ENCODE results near the gene TARS2. TPM values are rescaled to one million over a fixed set of nuclear protein-coding genes. Genes with fewer than 3 reads are reported as not detected.
A peak's percentile ranks its signal among the peaks of the same experiment; 100 is the strongest.

TARS2 gene
- total and polyA plus RNA-seq, 2 of the 13 experiments (the other 11 are each of a cell fraction or from before 2014, with no cell fraction given): 21.3 to 22.8 TPM

DNA sequence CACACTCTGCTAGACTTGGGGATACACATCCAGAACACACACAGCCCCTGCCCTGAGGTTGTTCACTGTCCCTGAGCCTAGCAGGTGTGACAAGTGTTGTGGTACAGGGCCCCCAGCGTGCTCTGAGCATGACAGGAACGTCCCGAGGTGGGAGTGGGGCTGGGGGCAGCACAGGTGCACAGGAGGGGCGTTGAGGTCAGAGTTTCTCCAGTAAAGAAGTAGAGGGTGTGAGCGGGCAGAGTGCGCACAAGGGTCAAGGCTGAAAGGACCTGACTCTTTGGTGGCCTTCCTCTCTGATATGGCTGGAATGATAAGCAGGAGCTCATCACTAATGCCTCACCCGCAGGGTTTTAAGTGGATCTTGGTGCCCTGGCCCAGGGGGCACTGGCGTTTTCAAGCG is 27.0 kb downstream of the TARS2 start (continued):
- TF ChIP-seq, protein P1, sequence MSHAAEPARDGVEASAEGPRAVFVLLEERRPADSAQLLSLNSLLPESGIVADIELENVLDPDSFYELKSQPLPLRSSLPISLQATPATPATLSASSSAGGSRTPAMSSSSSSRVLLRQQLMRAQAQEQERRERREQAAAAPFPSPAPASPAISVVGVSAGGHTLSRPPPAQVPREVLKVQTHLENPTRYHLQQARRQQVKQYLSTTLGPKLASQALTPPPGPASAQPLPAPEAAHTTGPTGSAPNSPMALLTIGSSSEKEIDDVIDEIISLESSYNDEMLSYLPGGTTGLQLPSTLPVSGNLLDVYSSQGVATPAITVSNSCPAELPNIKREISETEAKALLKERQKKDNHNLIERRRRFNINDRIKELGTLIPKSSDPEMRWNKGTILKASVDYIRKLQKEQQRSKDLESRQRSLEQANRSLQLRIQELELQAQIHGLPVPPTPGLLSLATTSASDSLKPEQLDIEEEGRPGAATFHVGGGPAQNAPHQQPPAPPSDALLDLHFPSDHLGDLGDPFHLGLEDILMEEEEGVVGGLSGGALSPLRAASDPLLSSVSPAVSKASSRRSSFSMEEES (CRISPR knock-in tag; IDR thresholded peaks at IDR 0.05): no peak
- TF ChIP-seq HOXD1 (CRISPR knock-in tag; IDR thresholded peaks at IDR 0.05) (no peak), MBD4 (IDR thresholded peaks at IDR 0.05; ENCODE audit: borderline replicate concordance, low read length) (no peak), SMARCC2 (IDR thresholded peaks at IDR 0.05) (no peak), ZNF263 (CRISPR knock-in tag; IDR thresholded peaks at IDR 0.05) (no peak), WIZ (CRISPR knock-in tag; IDR thresholded peaks at IDR 0.05) (no peak), ZNF607 (CRISPR knock-in tag; IDR thresholded peaks at IDR 0.05; ENCODE audit: borderline replicate concordance) (no peak), NFYB (CRISPR knock-in tag; IDR thresholded peaks at IDR 0.05) (no peak), POLR2AphosphoS2 (IDR thresholded peaks at IDR 0.05; ENCODE audit: low read depth, low read length) (no peak), ZNF432 (CRISPR knock-in tag; IDR thresholded peaks at IDR 0.05; ENCODE audit: borderline replicate concordance) (no peak), CCAR2 (optimal IDR thresholded peaks at IDR 0.05; ENCODE audit: low read depth, low read length) (no peak), ZFP36L1 (CRISPR knock-in tag; IDR thresholded peaks at IDR 0.05) (no peak), ZNF720 (CRISPR knock-in tag; IDR thresholded peaks at IDR 0.05) (no peak), HDAC2 (CRISPR knock-in tag; IDR thresholded peaks at IDR 0.05) (no peak; the same call in 1 of the 2 replicates), RBM22 (optimal IDR thresholded peaks at IDR 0.05; ENCODE audit: low read length) (no peak), RFX1 (IDR thresholded peaks at IDR 0.05) (no peak), POLR2G (IDR thresholded peaks at IDR 0.05; ENCODE audit: low read depth, low read length) (no peak), HNF4A (CRISPR knock-in tag; IDR thresholded peaks at IDR 0.05) (peak; percentile 57), JUNB (CRISPR knock-in tag; IDR thresholded peaks at IDR 0.05; ENCODE audit: borderline replicate concordance) (no peak), HNRNPLL (IDR thresholded peaks at IDR 0.05; ENCODE audit: low read depth, low read length, poor library complexity, severe bottlenecking) (no peak), NONO (IDR thresholded peaks at IDR 0.05) (no peak), NONO (CRISPR knock-in tag; conservative IDR thresholded peaks at IDR 0.05) (no peak), ZC3H13 (CRISPR knock-in tag; IDR thresholded peaks at IDR 0.05) (no peak), ZNF33A (CRISPR knock-in tag; IDR thresholded peaks at IDR 0.05; ENCODE audit: borderline replicate concordance) (no peak), SAFB2 (CRISPR knock-in tag; IDR thresholded peaks at IDR 0.05; ENCODE audit: borderline replicate concordance, low read depth) (no peak)
- TF ChIP-seq, protein P2, sequence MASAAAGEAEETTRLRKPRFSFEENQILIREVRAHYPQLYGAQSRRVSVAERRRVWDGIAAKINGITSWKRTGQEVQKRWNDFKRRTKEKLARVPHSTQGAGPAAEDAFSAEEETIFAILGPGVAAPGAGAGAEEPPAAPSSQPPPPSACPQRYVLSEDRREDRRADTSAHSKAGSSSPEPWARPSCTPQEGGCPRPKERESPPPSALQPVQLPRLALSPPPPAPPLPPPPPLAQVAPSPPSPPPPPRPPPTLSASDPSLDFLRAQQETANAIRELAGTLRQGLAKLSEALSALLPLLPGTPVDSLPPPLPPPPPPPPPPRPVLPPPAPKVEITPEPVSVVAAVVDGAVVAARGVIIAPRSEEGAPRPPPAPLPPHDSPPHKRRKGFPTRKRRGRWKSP (CRISPR knock-in tag; IDR thresholded peaks at IDR 0.05): no peak
- TF ChIP-seq, protein P3, sequence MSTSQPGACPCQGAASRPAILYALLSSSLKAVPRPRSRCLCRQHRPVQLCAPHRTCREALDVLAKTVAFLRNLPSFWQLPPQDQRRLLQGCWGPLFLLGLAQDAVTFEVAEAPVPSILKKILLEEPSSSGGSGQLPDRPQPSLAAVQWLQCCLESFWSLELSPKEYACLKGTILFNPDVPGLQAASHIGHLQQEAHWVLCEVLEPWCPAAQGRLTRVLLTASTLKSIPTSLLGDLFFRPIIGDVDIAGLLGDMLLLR (CRISPR knock-in tag; IDR thresholded peaks at IDR 0.05): no peak
- TF ChIP-seq, protein P4, sequence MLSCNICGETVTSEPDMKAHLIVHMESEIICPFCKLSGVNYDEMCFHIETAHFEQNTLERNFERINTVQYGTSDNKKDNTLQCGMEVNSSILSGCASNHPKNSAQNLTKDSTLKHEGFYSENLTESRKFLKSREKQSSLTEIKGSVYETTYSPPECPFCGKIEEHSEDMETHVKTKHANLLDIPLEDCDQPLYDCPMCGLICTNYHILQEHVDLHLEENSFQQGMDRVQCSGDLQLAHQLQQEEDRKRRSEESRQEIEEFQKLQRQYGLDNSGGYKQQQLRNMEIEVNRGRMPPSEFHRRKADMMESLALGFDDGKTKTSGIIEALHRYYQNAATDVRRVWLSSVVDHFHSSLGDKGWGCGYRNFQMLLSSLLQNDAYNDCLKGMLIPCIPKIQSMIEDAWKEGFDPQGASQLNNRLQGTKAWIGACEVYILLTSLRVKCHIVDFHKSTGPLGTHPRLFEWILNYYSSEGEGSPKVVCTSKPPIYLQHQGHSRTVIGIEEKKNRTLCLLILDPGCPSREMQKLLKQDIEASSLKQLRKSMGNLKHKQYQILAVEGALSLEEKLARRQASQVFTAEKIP (CRISPR knock-in tag; IDR thresholded peaks at IDR 0.05; ENCODE audit: borderline replicate concordance): no peak
